ENCODE results near the gene TAX1BP3.

GRCh38 chr17:3665834-3666233 is 2.5 kb downstream of the TAX1BP3 start:
- TF ChIP-seq XBP1 (CRISPR knock-in tag; IDR thresholded peaks at IDR 0.05): no peak
- TF ChIP-seq RERE (CRISPR knock-in tag; IDR thresholded peaks at IDR 0.05; ENCODE audit: low read depth): no peak
